Gastroesophageal sphincter (tissue), 3 donors: ENCODE results near the gene RNPC3.

Experiments
- POLR2A ChIP-seq, 2 donors: fragments of 450-650 bp; IDR thresholded peaks; one replicate each; pipeline ENCODE4 v1.6.1; 2017; ENCODE audit warnings: antibody characterized with exemption in 2 of 2, mild to moderate bottlenecking in 2 of 2, moderate library complexity in 1 of 2
- POLR2AphosphoS5 ChIP-seq: sonication (generic); formaldehyde crosslinking; IDR thresholded peaks from one replicate; pipeline ENCODE4 v1.6.1; 2017; ENCODE audit warnings: antibody characterized with exemption
- TF ChIP-seq, protein P1 (sequence below), 4 experiments: fragments of 200-600 bp in 2 of 4; fragments of 450-650 bp in 2 of 4; sonication (generic) in 1 of 4; IDR thresholded peaks; one replicate each; pipeline ENCODE4 v1.5.1; 2017 to 2019; ENCODE audit warnings: antibody characterized with exemption in 4 of 4, mild to moderate bottlenecking in 2 of 4, moderate library complexity in 2 of 4

- TF ChIP-seq, protein P1, sequence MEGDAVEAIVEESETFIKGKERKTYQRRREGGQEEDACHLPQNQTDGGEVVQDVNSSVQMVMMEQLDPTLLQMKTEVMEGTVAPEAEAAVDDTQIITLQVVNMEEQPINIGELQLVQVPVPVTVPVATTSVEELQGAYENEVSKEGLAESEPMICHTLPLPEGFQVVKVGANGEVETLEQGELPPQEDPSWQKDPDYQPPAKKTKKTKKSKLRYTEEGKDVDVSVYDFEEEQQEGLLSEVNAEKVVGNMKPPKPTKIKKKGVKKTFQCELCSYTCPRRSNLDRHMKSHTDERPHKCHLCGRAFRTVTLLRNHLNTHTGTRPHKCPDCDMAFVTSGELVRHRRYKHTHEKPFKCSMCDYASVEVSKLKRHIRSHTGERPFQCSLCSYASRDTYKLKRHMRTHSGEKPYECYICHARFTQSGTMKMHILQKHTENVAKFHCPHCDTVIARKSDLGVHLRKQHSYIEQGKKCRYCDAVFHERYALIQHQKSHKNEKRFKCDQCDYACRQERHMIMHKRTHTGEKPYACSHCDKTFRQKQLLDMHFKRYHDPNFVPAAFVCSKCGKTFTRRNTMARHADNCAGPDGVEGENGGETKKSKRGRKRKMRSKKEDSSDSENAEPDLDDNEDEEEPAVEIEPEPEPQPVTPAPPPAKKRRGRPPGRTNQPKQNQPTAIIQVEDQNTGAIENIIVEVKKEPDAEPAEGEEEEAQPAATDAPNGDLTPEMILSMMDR (IDR thresholded peaks at IDR 0.05): peak; percentile 51 to 74 (median 70)
- TF ChIP-seq POLR2AphosphoS5 (no peak), POLR2A (IDR thresholded peaks at IDR 0.05) (no peak)
Measured at GRCh38 chr1:103514920-103515503, 10.5 kb upstream of the RNPC3 start.
